Thyroid gland (tissue), 4 donors: ENCODE results near the gene FEM1A.

Experiments used
- CTCF ChIP-seq, 6 experiments: fragments of 200-600 bp in 3 of 6; fragments of 450-650 bp in 3 of 6; sonication (generic) in 3 of 6; IDR thresholded peaks; one replicate each; pipeline ENCODE4 v1.5.1; 2016 to 2019; ENCODE audit warnings: antibody characterized with exemption in 6 of 6, mild to moderate bottlenecking in 2 of 6, inconsistent platforms in 1 of 6, moderate library complexity in 1 of 6
- POLR2A ChIP-seq, 2 donors: fragments of 450-650 bp; IDR thresholded peaks; one replicate each; pipeline ENCODE4 v1.6.1; 2017; ENCODE audit warnings: antibody characterized with exemption in 2 of 2, mild to moderate bottlenecking in 2 of 2, moderate library complexity in 1 of 2

GRCh38 chr19:4780860-4781259 lies 10.7 kb upstream of the FEM1A start:
- TF ChIP-seq CTCF (IDR thresholded peaks at IDR 0.05) (no peak), POLR2A (IDR thresholded peaks at IDR 0.05) (no peak)
